WERI-Rb-1 (cell line): ENCODE results near the gene NDUFA7.

Experiments
- DNase-seq: peaks from one replicate; pipeline ENCODE4 v3.0.0-alpha.2; 2020
- H3K27ac ChIP-seq: fragments of 250-450 bp; sonication (Bioruptor Pico); 2 replicates; pipeline ENCODE4 v1.5.1; 2020; ENCODE audit warnings: mild to moderate bottlenecking, moderate library complexity
- H3K27me3 ChIP-seq: fragments of 250-450 bp; sonication (Bioruptor Pico); 2 replicates; pipeline ENCODE4 v1.5.1; 2021; ENCODE audit warnings: mild to moderate bottlenecking, low read depth, moderate library complexity; ENCODE audit not compliant: insufficient read depth, severe bottlenecking
- H3K36me3 ChIP-seq: fragments of 250-450 bp; sonication (Bioruptor Pico); 2 replicates; pipeline ENCODE4 v1.5.1; 2020; ENCODE audit warnings: mild to moderate bottlenecking, moderate library complexity
- H3K4me3 ChIP-seq: 2 replicates; pipeline ENCODE4 v1.5.1; 2011; ENCODE audit warnings: low read depth, mild to moderate bottlenecking, control low read depth, low read length
- H3K9me3 ChIP-seq: fragments of 250-450 bp; sonication (Bioruptor Pico); 2 replicates; pipeline ENCODE4 v1.5.1; 2021; ENCODE audit warnings: mild to moderate bottlenecking, moderate library complexity; ENCODE audit not compliant: severe bottlenecking
- TF ChIP-seq, protein P1 (sequence below): IDR thresholded peaks from 2 replicates; pipeline ENCODE4 v1.5.1; 2011; ENCODE audit warnings: low read depth, mild to moderate bottlenecking, control low read depth, inconsistent platforms, low read length

Gene NDUFA7

DNA sequence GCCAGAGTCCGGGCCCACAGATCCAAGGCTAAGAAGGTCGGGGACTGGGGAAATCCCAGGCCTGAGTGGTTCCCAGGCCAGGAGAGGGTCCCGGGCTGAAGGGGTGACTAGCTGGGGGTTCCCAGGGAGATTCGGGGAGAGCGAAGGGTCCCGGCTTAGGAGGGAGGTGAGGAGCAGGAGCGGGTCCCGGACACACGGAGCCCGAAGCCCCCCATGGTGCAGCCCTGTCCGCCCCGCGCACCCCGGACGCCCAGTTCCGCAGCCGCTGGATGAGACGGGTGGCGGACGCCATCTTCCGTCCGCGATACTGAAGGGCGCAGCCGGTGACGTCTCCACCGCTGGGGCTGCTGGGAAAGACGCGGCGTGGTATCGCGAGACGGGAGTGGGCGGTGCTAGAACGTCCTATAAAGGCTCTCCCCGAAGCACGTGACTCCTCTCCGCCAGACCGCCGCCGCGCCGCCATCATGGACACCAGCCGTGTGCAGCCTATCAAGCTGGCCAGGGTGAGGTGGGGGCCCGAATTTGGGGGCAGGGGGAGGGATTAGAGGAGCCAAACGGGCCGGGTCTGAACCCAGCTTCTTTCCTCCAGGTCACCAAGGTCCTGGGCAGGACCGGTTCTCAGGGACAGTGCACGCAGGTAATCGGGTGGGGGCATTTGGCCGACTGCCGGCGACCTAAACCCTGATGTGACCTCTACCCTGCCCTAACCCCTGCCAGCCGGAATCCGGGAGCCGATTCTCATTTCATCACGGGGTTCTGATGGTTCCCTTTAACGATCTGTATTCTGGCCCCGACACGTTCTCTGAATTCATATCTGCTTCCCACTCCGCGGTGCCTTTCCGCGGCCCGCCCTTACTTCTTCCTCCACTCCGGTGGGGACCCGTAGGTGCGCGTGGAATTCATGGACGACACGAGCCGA, at the start of gene NDUFA7, which contains the start of gene RPS28:
TSS of gene NDUFA7 (minus strand) at position 309 of the 919 bp plus-strand sequence. CDS start at position 292, 17 bp downstream.
TSS of gene RPS28 (plus strand) at position 430 of the 919 bp plus-strand sequence. CDS start at position 465, 35 bp downstream.
- TF ChIP-seq, protein P1, sequence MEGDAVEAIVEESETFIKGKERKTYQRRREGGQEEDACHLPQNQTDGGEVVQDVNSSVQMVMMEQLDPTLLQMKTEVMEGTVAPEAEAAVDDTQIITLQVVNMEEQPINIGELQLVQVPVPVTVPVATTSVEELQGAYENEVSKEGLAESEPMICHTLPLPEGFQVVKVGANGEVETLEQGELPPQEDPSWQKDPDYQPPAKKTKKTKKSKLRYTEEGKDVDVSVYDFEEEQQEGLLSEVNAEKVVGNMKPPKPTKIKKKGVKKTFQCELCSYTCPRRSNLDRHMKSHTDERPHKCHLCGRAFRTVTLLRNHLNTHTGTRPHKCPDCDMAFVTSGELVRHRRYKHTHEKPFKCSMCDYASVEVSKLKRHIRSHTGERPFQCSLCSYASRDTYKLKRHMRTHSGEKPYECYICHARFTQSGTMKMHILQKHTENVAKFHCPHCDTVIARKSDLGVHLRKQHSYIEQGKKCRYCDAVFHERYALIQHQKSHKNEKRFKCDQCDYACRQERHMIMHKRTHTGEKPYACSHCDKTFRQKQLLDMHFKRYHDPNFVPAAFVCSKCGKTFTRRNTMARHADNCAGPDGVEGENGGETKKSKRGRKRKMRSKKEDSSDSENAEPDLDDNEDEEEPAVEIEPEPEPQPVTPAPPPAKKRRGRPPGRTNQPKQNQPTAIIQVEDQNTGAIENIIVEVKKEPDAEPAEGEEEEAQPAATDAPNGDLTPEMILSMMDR, result peak; percentile 48
- Histone ChIP-seq H3K36me3 (peaks cover 28% of the 10 kb centered on the region), H3K27ac (peak within 1 kb of the TSS; percentile 85), H3K27me3 (no peaks in the 10 kb centered on the region), H3K9me3 (peaks cover 2% of the 10 kb centered on the region), H3K4me3 (peak within 1 kb of the TSS; percentile 71)
- DNase-seq, result peak; percentile 96

DNA sequence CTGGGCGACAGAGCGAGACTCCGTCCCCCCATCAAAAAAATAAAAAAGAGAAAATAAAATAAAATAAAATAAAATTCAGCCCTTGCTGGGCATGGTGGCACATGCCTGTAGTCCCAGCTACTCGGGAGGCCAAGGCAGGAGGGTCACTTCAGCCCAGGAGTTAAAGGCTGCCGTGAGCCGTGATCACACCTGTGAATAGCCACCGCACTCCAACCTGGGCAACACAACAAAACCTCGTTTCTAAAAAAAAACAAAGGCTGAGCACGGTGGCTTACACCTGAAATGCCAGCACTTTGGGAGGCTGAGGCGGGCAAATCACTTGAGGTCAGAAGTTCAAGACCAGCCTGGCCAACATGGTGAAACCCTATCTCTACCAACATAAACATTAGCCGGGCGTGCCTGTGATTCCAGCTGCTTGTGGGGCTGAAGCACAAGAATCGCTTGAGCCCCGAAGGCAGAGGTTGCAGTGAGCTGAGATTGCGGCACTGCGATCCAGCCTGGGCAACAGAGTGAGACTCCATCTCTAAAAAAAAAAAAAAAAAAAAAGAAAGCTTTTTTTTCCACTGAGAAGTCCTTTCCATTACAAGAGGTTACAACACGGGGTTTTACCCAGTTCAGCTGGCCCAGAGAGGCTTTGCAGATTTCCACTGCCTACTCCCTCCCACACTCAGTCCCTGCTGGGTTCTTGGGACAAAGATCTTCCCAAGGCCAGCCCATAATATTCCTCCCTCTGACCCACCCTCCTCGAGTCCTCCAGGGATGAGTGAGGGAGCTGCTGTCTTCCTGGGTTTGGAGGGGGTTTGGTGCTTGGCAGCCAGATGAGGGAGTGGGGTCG, 49.2 kb upstream of the NDUFA7 start:
- Histone ChIP-seq H3K27me3 (no peaks in the 10 kb centered on the region), H3K36me3 (no peaks in the 10 kb centered on the region; the same call in 1 of the 2 replicates), H3K9me3 (no peaks in the 10 kb centered on the region), H3K27ac (no peak overlapping the region), H3K4me3 (no peak overlapping the region)
- DNase-seq, result no peak
- TF ChIP-seq, protein P1, result no peak

DNA sequence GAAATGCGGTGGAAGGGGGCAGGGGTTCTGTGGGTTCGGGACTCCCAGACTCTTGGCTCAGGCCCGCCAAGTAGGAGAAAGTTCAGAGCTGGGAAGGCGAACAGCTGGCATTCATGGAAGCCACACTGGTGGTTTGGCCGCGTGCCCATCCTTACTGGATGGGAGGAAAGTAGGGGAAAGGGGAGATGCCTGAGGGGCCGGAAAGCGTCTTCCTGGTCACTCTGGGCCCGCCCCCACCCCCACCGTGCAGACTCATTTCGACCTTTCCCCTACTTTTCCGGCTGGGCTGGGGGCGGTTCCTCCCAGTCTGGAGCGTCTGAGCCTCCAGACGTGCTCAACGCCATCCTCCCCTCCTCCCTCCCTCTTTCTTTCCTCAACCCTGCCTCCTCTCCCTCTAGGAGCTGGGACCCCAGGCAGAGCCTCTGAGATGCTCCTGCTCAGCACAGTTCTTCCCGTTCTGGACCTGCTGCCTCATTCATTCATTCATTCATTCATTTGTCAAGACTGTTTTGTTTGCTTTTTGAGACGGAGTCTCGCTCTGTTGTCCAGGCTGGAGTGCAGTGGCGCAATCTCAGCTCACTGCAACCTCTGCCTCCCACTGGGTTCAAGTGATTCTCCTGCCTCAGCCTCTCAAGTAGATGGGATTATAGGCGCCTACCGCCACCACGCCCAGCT, 46.3 kb upstream of the NDUFA7 start:
- Histone ChIP-seq H3K27ac (no peak overlapping the region), H3K27me3 (no peaks in the 10 kb centered on the region), H3K4me3 (no peak overlapping the region), H3K9me3 (no peaks in the 10 kb centered on the region), H3K36me3 (no peaks in the 10 kb centered on the region)
- TF ChIP-seq, protein P1, result no peak
- peak; percentile 28 for DNase-seq

DNA sequence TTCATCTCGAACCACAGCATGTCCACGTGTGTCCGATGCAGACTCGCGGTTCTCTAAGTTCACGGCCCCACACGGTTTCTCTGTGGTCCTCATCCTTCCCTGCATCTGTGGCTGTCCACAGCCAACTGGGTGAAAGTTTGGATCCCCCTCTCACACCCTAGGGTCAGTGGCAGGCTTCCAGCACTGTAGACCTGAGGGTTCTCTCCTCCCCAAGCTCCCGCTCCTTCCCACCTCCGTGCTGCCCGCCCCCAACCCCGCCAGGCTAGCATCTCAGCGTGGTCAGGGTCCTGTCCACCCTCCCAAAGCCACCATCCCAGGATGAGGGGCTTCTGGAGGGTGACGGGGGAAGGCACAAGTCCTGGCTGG, 45.8 kb upstream of the NDUFA7 start:
- TF ChIP-seq, protein P1, result no peak
- H3K4me3 ChIP-seq, result no peak overlapping the region
- no peaks in the 10 kb centered on the region for H3K36me3 ChIP-seq
- no peaks in the 10 kb centered on the region for H3K9me3 ChIP-seq
- DNase-seq, result no peak
- no peak overlapping the region for H3K27ac ChIP-seq
- H3K27me3 ChIP-seq, result no peaks in the 10 kb centered on the region

DNA sequence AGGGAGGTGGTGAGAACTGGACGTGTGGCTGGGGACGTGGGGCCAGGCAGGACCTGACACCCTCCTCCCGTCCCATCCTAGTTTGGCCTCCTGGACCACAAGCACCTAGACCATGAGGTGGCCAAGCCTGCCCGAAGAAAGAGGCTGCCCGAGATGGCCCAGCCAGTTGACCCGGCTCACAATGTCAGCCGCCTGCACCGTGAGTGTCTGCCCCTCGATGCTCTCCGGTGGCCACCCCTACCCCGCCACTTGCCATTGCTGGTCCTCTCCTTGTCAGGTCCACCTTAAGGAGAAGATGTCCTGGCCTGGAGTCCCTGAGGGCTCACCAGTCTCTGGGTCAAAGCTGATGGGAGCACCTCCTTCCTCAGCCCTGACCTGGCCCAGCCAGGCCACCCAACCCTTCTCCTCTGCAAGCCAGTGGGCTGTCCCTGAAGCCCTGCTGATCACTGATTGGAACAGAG, 45.0 kb upstream of the NDUFA7 start:
- Histone ChIP-seq H3K4me3 (no peak overlapping the region), H3K27me3 (no peaks in the 10 kb centered on the region), H3K36me3 (no peaks in the 10 kb centered on the region), H3K27ac (no peak overlapping the region), H3K9me3 (no peaks in the 10 kb centered on the region)
- DNase-seq, result no peak
- TF ChIP-seq, protein P1, result no peak
